BE2C (cell line): Measurements from ENCODE around the gene BPIFB6.

Experiments used
- DNase-seq: peaks from one replicate; pipeline ENCODE4 v3.0.0-alpha.2; 2020
- H3K27me3 ChIP-seq: fragments of 250-450 bp; sonication (Bioruptor Pico); 2 replicates; pipeline ENCODE4 v1.5.1; 2020; ENCODE audit warnings: mild to moderate bottlenecking
- H3K36me3 ChIP-seq: fragments of 250-450 bp; sonication (Bioruptor Pico); 2 replicates; pipeline ENCODE4 v1.5.1; 2020; ENCODE audit warnings: mild to moderate bottlenecking
- H3K4me1 ChIP-seq: fragments of 250-450 bp; sonication (Bioruptor Pico); 2 replicates; pipeline ENCODE4 v1.5.1; 2020
- H3K4me3 ChIP-seq: 2 replicates; pipeline ENCODE4 v1.5.1; 2011; ENCODE audit warnings: low read depth, low read length
- H3K9me3 ChIP-seq: fragments of 250-450 bp; sonication (Bioruptor Pico); 2 replicates; pipeline ENCODE4 v1.5.1; 2020
- CTCF ChIP-seq: IDR thresholded peaks from 2 replicates; pipeline ENCODE4 v1.5.1; 2012; ENCODE audit warnings: mild to moderate bottlenecking, low read depth, low read length

Gene BPIFB6

GRCh38 chr20:33053291-33054106 lies 22.1 kb downstream of the BPIFB6 start, which contains the start of gene BPIFB3:
Gene BPIFB3, plus strand, starts transcription at chr20:33053903. Its CDS starts 1,533 bp downstream, at chr20:33055436.
- TF ChIP-seq CTCF, result no peak
- Histone ChIP-seq H3K4me1 (no peaks in the 10 kb centered on the region), H3K36me3 (no peaks in the 10 kb centered on the region), H3K4me3 (no peak within 1 kb of the TSS), H3K9me3 (no peaks in the 10 kb centered on the region), H3K27me3 (peaks cover 9% of the 10 kb centered on the region; the same call in 1 of the 2 replicates)
- DNase-seq, result no peak

GRCh38 chr20:33054381-33054780 lies 22.9 kb downstream of the BPIFB6 start:
- Histone ChIP-seq H3K27me3 (peaks cover 9% of the 10 kb centered on the region; the same call in 1 of the 2 replicates), H3K4me1 (no peaks in the 10 kb centered on the region), H3K36me3 (no peaks in the 10 kb centered on the region), H3K4me3 (no peak overlapping the region), H3K9me3 (no peaks in the 10 kb centered on the region)
- DNase-seq, result no peak
- TF ChIP-seq CTCF, result no peak

GRCh38 chr20:33054791-33055190 lies 23.3 kb downstream of the BPIFB6 start:
- no peak for TF ChIP-seq CTCF
- H3K27me3 ChIP-seq, result peaks cover 9% of the 10 kb centered on the region; the same call in 1 of the 2 replicates
- no peak for DNase-seq

GRCh38 chr20:33059136-33059535 lies 27.7 kb downstream of the BPIFB6 start:
- Histone ChIP-seq H3K4me3 (no peak overlapping the region), H3K27me3 (peaks cover 9% of the 10 kb centered on the region; the same call in 1 of the 2 replicates), H3K4me1 (no peaks in the 10 kb centered on the region), H3K36me3 (no peaks in the 10 kb centered on the region), H3K9me3 (no peaks in the 10 kb centered on the region)
- DNase-seq, result no peak
- TF ChIP-seq CTCF, result no peak

More at GRCh38 chr20:33054791-33055190, 23.3 kb downstream of the BPIFB6 start:
- Histone ChIP-seq H3K36me3 (no peaks in the 10 kb centered on the region), H3K4me1 (no peaks in the 10 kb centered on the region), H3K9me3 (no peaks in the 10 kb centered on the region), H3K4me3 (no peak overlapping the region)

DNA sequence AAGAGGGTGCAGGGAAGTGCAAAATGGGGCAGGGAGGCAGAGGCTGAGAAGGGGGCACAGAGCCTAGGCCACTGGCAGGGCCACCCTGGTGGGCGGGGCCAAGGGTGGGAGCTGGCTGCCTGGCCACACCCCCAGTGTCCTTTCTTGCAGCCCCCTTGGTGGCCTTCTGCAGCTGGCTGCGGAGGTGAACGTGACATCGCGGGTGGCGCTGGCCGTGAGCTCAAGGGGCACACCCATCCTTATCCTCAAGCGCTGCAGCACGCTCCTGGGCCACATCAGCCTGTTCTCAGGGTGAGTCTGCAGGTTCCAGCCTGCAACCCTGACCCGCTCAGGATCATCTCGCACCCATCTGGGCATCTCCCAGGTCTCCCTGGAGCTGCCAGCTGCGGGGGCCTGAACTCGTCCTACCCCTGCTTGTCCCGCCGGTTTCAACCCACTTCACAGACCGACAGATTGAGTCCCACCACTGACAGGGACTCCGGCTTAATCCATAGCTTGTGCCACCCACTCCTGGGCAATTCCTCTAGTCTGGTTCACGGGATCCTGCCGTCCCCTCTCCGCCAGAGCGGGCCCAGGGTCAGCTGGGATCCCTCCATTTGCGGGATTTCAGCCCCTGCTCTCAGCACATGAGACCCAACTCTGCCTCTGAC lies 28.4 kb downstream of the BPIFB6 start:
- Histone ChIP-seq H3K4me1 (no peaks in the 10 kb centered on the region), H3K27me3 (peaks cover 9% of the 10 kb centered on the region; the same call in 1 of the 2 replicates), H3K4me3 (no peak overlapping the region), H3K9me3 (no peaks in the 10 kb centered on the region), H3K36me3 (no peaks in the 10 kb centered on the region)
- TF ChIP-seq CTCF, result no peak
- no peak for DNase-seq

- Histone ChIP-seq H3K4me1 (no peaks in the 10 kb centered on the region), H3K9me3 (no peaks in the 10 kb centered on the region), H3K27me3 (no peaks in the 10 kb centered on the region), H3K4me3 (no peak overlapping the region), H3K36me3 (no peaks in the 10 kb centered on the region)
- no peak for DNase-seq
- no peak for TF ChIP-seq CTCF
These were observed 30.2 kb downstream of the BPIFB6 start for GRCh38 chr20:33061658-33062028.
